ENCODE measurements around the gene MAPK4.
"Not testable (repeated sequence)": the region's sequence is repeated elsewhere in the genome, so short reads cannot be mapped to it uniquely, and the experiment has no call there.

The MAPK4 gene

DNA sequence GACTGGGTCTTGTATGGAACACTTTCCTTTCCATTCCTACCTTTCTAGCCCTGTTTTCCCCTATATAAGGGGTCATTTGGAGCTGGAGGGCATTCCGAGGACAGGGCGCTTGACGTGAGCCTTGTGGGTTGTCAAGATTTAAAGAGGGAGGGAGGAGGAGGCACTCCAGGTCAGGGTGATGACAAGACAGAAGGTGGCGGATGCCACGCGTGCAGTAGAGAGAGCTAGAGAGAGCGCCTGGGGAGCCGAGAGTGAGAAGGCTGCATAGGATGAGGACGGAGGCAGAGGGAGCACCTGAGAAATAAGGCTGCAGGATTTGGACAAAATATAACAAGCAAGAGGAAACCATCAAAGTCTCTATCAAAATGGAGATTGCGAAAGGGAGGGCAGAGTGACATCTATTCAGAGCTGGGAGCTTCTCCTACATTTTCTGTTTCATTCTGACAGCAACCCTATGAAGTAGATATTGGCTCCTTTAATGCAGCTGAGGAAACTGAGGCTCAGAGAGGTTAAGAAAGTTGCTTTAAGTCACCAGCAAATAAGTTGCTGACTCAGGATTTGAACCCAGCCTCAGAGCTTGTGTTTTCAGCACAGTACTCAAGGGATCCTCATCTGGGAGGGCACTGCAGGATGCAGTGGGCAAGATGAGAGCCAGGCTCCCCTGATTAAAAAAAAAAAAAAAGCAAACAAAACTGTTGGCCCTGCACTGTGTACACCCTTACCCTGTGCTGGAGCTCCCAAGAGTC lies 135.7 kb downstream of the MAPK4 start:
- no peak for DNase-seq

DNA sequence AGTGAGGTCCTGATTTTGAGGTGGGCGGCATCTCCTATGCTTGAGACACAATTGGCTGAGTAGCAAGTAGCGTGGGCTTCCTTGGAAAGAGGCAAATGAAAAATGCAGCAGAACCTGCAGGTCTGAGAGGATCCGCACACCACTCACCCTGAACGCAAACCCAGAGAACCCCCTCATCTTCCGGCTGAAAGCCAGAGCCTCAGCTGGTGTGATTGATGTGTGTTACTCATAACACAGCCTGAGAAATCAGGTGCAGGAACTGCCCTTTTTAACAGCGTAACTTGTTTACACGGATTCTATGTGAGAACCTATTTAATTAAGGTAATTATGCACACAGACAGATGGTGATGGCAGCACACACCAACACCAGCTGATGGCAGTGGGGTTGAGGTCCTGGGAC lies 136.5 kb downstream of the MAPK4 start:
- no peak for DNase-seq

DNA sequence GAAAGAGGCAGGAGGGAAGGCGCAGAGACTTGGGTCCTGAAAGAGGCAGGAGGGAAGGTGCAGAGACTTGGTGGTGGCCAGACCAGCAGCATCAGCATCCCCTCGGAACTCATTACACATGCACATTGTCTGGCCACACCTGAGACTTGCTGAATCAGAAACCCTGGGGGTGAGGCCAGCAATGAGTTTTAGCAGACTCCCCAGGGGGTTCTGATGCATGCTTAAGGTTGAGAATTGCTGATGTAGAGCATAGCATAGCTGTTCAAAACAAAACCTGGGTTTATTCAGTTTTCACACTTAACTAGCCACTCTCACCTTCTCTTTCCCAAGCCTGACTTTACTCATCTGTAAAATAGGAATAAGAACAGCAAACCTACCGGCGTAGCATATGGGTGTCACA lies 137.0 kb downstream of the MAPK4 start:
- DNase-seq, result no peak

GRCh38 chr18:50697509-50697908 lies 137.6 kb downstream of the MAPK4 start:
- no peak for DNase-seq

DNA sequence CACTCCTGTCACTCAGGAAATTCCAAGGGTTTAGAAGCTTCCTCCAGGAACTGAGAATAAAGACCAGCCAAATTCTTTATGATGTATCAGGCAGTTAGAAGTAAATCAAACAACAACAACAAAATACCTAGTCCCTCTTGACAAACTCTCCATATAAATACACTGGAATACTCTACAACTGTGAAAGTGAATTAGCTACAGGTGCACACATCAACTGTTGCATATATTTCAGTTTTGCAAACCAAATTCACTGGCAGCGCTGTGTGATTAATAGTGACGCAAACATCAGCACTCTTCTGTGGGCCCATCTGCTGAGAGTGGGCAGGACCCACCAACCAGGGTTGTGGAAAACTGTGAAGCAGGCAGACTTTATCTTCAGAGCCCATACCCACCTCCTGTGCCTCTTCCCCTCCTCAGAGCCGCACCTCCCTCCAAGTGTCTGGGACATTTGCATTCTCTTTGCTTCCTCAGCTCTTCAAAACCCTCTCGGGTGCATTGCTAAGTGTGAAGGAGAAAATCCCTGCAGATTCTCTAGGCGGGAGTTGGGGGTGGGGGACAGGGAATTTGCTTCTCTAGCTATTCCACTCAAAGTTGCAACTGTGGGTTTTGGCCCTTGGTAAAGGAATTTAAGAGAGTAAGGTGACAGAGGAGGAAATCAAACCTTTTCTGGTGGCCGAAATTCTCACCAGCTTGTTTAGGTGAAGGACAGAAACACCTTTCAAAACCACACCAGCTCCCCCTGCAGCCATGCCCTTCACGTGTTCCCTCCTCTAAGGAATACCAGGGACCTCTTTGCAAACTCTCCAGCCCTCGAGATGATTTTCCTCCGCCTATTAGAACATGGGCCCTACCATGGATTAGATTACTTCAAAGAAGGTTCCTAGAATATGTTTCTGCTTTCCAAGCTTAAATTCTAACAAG lies 140.6 kb downstream of the MAPK4 start:
- no peak for DNase-seq

DNA sequence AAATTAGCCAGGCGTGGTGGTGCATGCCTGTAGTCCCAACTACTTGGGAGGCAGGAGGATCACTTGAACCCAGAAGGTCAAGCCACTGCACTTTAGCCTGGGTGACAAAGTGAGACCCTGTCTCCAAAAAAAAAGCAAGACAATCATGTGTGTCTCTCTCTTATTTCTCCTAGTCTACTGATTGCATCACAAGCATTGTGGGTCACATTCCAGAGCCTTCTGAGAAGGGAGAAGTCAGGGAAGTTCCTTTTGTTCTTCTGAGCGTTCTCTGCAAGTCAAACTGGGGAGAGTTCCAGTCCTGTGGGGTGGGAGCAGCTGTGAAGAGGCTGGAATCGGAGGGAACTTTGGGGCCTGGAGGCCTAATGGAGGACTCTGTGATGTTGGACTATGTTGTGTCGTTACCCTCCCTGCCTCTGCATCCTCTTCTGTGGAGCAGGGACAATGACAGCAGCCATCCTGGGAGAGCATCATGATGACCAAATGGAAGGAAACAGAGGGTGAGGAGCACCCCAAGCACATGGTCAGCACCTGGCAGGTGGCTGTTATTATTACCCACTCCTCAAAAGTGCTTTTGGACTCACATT lies 144.6 kb downstream of the MAPK4 start:
- DNase-seq, result no peak

DNA sequence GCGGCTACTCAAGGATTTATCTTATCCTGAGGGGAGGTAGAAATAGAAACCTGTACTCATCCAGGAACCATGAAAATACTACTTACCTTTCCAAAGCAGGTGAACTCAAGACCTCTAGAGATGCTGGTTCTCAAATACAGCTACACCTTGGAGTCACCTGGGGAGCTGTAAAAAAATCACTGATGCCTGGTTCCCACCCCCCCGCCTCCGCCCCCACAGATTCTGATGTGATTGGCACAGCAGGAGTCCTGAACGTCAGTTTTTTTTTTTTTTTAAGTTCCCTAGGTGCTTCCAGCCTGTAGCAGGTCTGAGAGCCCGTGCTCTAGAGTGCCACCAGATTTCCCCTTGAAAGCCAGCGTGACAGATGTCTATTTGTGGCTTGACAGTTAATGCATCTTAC lies 146.3 kb downstream of the MAPK4 start:
- no peak for DNase-seq

DNA sequence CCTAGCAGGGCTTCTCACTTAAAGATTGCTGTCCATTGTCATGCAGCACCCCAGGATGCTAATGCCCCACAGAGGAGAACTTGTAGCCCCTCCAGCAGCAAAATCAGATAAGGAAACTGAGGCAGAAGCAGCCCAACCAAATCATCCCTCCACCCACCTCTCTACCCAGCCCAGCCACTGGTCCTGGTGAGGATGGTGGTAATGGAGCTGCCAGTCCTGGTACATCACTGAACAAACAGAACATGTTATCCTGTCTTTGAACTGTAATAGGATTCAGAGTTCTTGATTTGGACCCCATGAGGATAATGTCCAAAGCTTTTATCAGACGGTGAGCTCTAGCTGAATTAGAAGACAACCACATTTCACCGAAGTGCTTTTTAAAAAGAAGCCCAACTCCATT lies 146.8 kb downstream of the MAPK4 start:
- DNase-seq, result no peak

- not testable (repeated sequence) for DNase-seq
Observed at GRCh38 chr18:50707297-50707696, 147.4 kb downstream of the MAPK4 start.

DNA sequence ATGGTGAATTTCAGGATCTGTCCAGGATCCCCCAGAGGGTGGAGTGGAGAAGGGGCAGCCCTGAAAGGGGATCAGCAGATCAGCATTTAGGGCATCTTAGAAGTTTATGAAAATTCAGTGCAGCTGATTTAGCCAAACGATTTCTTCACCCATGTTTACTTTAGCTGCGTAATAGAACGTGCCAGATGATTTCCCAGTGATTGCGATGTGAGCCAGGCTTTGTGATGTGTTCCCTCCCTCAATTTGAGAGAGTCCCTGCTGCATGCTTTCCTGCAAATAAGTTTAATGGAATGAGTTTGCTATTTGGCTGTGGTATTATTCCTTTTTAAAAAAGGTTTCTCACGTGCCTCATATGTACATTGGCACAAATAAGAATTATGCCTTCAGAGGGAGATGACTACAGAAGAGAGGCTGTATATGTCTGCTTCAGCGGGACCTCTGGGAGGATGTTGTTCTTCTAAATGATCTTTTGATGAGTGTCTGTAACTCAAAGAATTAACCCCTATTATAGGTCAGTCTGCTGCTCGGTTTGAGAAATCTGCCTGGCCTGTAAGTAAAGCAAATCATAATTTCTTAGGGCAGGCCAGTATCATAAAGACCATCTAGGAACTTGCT lies 148.1 kb downstream of the MAPK4 start:
- DNase-seq, result no peak

- DNase-seq, result no peak
Observed at GRCh38 chr18:50709193-50709592, 149.3 kb downstream of the MAPK4 start.

GRCh38 chr18:50711386-50711785 lies 151.5 kb downstream of the MAPK4 start:
- DNase-seq, result no peak

- no peak for DNase-seq
Observed at GRCh38 chr18:50715919-50716318, 156.0 kb downstream of the MAPK4 start.

GRCh38 chr18:50716902-50717301 lies 157.0 kb downstream of the MAPK4 start:
- DNase-seq, result no peak

GRCh38 chr18:50717563-50717962 lies 157.7 kb downstream of the MAPK4 start:
- no peak for DNase-seq

DNA sequence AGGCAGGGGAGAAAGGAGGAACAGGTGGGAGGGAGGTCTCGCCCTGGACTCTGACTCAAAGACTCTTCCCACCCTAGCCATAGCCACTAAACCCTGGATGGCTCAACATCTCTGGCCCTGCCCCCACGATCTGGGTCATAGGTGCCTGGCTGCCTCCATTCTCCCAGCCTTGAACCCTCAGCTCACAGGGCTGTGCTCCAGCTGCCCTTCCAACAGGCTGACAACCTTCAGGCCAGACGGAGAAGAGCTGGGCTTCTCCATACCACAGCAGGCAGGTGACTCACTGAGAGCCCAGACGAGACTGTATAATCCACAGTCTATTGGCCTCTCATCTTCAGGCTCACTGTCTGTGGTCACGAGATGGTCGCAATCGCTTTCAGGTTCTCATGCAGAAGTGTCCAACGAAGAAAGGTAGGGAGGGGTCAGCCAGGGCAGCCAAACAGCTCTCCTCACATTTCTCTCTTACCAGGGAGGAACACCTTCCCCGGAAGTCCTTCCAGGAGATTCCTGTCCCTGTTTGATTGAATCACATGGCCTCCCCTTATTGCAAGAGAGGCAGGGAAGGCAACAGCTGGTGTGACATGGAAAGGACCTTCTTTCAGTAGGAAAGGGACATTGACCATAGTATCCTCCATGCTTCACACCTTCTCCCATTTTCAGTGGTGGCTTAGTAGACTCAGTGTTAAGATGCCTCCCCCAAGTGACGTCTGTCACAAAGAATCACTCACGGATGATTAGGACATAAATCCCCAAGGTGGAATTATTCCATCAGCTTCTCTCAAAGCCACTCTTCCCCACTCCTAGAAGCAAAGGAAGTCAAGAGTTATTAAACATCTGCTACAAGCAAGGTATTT lies 159.8 kb downstream of the MAPK4 start:
- DNase-seq, result no peak

DNA sequence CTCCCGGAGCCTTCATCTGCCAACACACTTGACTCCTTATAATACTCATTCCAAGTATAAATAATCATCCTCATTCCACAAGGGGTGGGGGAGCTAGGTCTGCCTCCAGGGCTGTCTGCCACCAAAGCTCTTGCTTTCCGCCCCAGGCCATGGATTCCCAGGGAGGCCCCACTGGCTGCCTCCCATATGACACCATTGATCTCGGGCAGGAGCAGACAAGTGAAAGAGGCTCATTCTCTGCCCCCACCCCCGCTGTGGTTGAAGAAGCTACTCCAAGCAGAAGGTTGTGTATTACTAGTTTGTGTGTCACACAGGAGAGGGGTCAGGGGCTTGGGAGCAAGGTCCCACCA lies 160.4 kb downstream of the MAPK4 start:
- no peak for DNase-seq

GRCh38 chr18:50721006-50721405 lies 161.1 kb downstream of the MAPK4 start:
- DNase-seq, result no peak

DNA sequence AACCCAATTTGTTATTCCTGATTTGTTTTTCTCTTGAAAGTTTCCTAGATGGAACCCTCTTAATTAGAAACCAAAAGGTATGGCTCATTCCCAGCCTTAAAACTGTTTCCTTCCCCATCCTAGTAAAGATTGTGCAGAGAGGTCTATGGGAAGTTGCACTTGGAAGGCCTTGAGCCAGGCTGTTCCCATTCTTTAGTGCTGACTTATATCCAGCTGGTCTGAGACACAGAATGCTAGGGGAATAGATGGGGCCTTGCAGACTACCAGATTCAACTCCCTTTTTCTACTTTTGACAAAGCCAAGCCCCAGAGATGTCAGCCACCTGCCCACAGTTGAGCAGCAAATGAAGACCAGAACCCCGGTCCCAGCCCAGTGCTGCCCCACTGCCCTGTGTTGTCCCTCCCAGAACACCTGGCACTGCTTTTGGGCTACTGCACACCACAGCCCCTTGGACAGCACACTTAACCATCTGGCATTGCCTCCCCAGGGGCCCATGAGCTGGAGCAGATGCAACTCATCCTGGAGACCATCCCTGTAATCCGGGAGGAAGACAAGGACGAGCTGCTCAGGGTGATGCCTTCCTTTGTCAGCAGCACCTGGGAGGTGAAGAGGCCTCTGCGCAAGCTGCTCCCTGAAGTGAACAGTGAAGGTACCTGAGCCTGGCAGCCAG lies 161.7 kb downstream of the MAPK4 start:
- DNase-seq, result no peak

GRCh38 chr18:50722311-50722710 lies 162.4 kb downstream of the MAPK4 start:
- no peak for DNase-seq

GRCh38 chr18:50724751-50725151 lies 164.9 kb downstream of the MAPK4 start:
- DNase-seq, result no peak
